Right cardiac atrium (tissue), 5 donors: ENCODE results near the gene CDC5L. TPM values are rescaled to one million over a fixed set of nuclear protein-coding genes. Genes with fewer than 3 reads are reported as not detected.
A peak's percentile ranks its signal among the peaks of the same experiment; 100 is the strongest.

ENCODE experiments used
- ATAC-seq, 2 donors: fragments of 200-7000 bp; cut with Tn5 transposase; one replicate each; pipeline versions ENCODE4 v1.8.0 to v1.9.1; 2020; ENCODE audit warnings: moderate library complexity in 2 of 2, mild to moderate bottlenecking in 1 of 2
- DNase-seq, 3 donors: peaks; one replicate each; pipeline ENCODE4 v3.0.0-alpha.2; 2020
- H3K27ac ChIP-seq: one replicate; pipeline ENCODE4 v1.5.1; 2013; ENCODE audit warnings: mild to moderate bottlenecking, low read length, control low read depth, moderate library complexity
- H3K27me3 ChIP-seq: one replicate; pipeline ENCODE4 v1.6.1; 2013; ENCODE audit not compliant: control insufficient read depth, insufficient read depth
- H3K4me1 ChIP-seq: one replicate; pipeline ENCODE4 v1.6.1; 2013; ENCODE audit warnings: low read length; ENCODE audit not compliant: control insufficient read depth, insufficient read depth
- H3K4me3 ChIP-seq: one replicate; pipeline ENCODE4 v1.5.1; 2013; ENCODE audit warnings: low read length, control low read depth
- H3K9me3 ChIP-seq: one replicate; pipeline ENCODE4 v1.6.1; 2013; ENCODE audit warnings: low read length; ENCODE audit not compliant: control insufficient read depth
- WGBS: extraction: QIAGEN DNeasy Blood & Tissue Kit; methylation state at CpG from one replicate; pipeline ENCODE4 v1.1.7; 2013; 5-methylcytosine and 5-hydroxymethylcytosine counted together
- intact Hi-C, 4 donors: fragments of 100-400 bp; cut with DNase I; formaldehyde crosslinking; loops; one replicate each; pipeline versions ENCODE4 v1.11.0 to v1.14.0; 2022 to 2023
- polyA plus RNA-seq: library from polyadenylated mRNA; stranded (reverse); fragments of 200-250 nt; gene quantifications from one replicate; pipeline ENCODE4 v1.2.3, GENCODE V29; 2013
- total RNA-seq, 4 donors: library from RNA; stranded (reverse); fragmentation: NEBNext Ultra II Directional; extraction: Animal tissue kit (Norgen Biotek cat#: 25700); gene quantifications; one replicate each; pipeline ENCODE4 v1.2.1, GENCODE V29; 2021
- donor health status: healthy with polysubstance abuse.
- donor health status: DM: no; HTN: yes; CAD: no.
- donor health status: DM: no; HTN: no; CAD: no.
- donor health status: DM: no; HTN: yes; CAD: no; lungs with severe emphysema.
- donor health status: DM: yes; HTN: yes; CAD: no.

Gene CDC5L
- total and polyA plus RNA-seq, 5 donors = 9.9 to 20.2 (median 19.5) TPM

DNA sequence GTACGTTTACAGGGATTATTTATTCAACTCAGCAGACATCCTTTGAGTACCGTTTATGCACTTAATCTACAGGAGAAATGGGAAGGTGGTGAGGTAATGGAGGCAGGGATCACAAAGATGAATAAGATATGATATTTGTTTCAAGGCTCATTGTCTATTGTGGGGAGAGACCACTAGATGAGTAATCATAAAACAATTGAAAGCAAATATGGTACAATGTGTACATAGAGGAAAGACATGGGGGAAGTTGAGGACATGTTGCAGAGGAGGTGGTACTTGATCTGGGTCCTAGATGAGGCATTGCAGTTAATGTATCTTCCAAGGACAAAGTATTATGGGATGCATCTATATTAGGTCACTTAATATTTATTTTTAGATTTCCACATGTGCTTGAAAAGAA, 13.7 kb upstream of the CDC5L start:
- no peak for ATAC-seq
- 53% methylated on average over 2 of the region's 2 CpGs for WGBS

DNA sequence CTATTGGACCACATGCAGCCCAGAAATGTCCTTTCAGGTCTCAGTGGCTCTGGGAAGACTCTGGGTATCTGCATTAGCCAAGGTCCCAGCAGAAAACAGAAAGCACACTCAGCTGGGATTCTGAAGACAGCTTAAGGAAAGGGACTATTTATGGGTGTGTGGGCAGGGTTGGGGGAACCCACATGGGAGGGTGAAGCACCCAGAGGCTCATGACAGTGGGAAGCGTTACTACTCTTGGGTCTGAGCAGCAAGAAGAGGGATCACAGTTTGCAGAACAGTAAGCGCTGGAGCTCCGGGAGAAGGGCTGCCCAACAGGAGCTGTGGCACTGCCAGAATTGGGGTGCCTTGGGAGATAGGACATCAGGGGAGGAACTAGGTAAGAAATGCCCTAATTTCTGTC, 12.4 kb upstream of the CDC5L start:
- Histone ChIP-seq H3K9me3 (no peaks in the 10 kb centered on the region), H3K27ac (no peak overlapping the region), H3K27me3 (no peaks in the 10 kb centered on the region), H3K4me3 (no peak overlapping the region), H3K4me1 (no peaks in the 10 kb centered on the region)
- DNase-seq = no peak
- intact Hi-C loops = no loop called here
- 90% methylated on average over 3 of the region's 3 CpGs for WGBS
- no peak for ATAC-seq

More for the DNA sequence above, 13.7 kb upstream of the CDC5L start:
- no peak overlapping the region for H3K27ac ChIP-seq
- H3K4me3 ChIP-seq = no peak overlapping the region
- no peak for DNase-seq
- no peaks in the 10 kb centered on the region for H3K27me3 ChIP-seq
- no peaks in the 10 kb centered on the region for H3K4me1 ChIP-seq
- no peaks in the 10 kb centered on the region for H3K9me3 ChIP-seq
- intact Hi-C loops = no loop called here

DNA sequence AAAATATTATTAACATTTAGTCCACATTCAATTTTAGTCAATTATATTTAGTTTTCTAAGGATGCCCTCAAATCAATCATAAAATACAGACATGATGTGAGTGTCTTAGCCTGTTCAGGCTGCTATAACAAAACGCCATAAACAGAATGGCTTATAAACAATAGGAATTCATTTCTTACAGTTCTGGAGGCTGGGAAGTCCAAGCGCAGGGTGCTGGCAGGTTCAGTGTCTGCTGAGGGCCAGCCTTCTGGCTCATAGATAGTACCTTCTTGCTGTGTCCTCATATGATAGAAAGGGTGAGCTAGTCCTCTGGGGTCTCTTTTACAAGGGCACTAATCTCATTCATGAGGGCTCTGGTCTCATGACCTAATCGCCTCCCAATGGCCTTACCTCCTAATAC, 10.0 kb upstream of the CDC5L start:
- no peak for DNase-seq
- intact Hi-C loops = no loop called here
- Histone ChIP-seq H3K27me3 (no peaks in the 10 kb centered on the region), H3K4me3 (no peak overlapping the region), H3K27ac (no peak overlapping the region), H3K9me3 (no peaks in the 10 kb centered on the region), H3K4me1 (no peaks in the 10 kb centered on the region)
- ATAC-seq = no peak
- WGBS = 87% methylated on average over 3 of the region's 3 CpGs

DNA sequence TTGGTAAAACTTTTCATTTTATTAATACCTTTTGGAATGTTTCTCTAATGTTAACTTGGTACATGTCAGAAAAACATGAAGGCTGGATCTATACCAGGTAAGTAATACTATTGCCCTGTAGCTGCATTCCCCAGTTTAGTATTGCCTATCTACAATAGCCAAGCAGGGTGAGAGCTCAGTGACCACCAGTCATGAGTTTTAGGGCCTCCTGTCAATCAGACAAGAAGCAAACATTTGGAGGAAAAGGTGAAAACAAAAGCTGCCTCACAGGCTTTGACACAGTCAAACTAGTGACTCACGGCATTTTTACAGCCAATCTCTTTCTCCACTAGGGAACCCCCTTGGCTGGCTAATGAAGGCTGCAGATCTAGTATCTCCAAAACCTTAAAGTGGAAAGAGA, 9.5 kb upstream of the CDC5L start:
- Histone ChIP-seq H3K9me3 (no peaks in the 10 kb centered on the region), H3K4me3 (no peak overlapping the region), H3K27me3 (no peaks in the 10 kb centered on the region), H3K27ac (no peak overlapping the region), H3K4me1 (no peaks in the 10 kb centered on the region)
- intact Hi-C loops = no loop called here
- WGBS = 46% methylated on average over 1 of the region's 1 CpG
- DNase-seq (no peak), ATAC-seq (no peak)

DNA sequence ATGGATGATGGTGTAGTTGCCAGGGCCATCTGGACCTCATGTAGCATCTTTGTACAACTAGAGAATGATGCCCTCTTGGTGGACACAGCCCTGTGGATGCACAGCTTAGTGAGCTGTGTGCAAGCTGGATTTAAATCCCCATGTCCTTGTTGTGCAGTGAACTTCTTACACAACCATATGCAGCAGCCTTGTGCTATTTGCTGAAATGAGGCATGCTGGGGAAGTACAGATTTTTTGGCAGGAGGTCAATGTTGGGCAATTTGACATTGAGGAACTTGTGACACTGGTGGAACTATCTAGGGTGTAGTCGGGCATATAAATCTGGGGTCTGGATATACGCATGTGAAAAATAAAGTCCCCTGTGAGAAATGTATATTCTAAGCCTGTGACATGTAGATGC, 5.8 kb upstream of the CDC5L start:
- DNase-seq = no peak
- 85% methylated on average over 2 of the region's 2 CpGs for WGBS
- no peaks in the 10 kb centered on the region for H3K9me3 ChIP-seq
- intact Hi-C loops = no loop called here
- H3K4me1 ChIP-seq = no peaks in the 10 kb centered on the region
- no peak overlapping the region for H3K4me3 ChIP-seq
- peak; percentile 14 to 34 for ATAC-seq
- no peak overlapping the region for H3K27ac ChIP-seq
- H3K27me3 ChIP-seq = no peaks in the 10 kb centered on the region

DNA sequence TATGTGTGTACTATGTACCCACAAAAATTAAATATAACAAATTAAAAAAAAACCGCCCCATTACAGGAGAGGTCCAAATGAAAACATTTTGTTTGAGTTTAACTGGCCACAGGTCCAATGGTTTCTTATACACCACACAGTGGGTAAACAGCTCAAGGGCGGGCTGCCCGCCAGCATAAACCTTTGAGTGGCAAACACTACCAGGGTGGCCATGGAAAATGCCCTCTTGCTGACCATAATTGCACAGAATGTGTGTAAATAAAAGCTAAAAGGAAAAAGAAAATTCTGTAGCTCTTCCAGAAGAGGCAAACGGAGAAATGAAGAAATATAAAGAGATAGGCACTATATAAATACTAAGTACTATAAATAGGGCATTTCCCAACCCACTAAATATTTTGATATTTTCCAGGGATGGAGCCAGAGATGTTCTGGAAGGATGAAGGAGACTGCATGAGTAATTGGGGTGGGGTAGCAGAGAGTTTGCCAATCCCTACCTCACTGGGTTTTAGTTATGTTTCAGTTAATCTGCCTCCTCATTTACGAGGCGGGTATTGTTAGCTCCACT, 1.1 kb upstream of the CDC5L start:
- intact Hi-C loops = no loop called here
- Histone ChIP-seq H3K27me3 (no peaks in the 10 kb centered on the region), H3K4me1 (peaks cover 4% of the 10 kb centered on the region), H3K9me3 (no peaks in the 10 kb centered on the region), H3K4me3 (peak overlapping the region; percentile 85), H3K27ac (peak overlapping the region; percentile 93)
- WGBS = 60% methylated on average over 6 of the region's 6 CpGs
- peak; percentile 1 to 33 for ATAC-seq
- peak in 2 of 3 donors; percentile 62 to 68 for DNase-seq

DNA sequence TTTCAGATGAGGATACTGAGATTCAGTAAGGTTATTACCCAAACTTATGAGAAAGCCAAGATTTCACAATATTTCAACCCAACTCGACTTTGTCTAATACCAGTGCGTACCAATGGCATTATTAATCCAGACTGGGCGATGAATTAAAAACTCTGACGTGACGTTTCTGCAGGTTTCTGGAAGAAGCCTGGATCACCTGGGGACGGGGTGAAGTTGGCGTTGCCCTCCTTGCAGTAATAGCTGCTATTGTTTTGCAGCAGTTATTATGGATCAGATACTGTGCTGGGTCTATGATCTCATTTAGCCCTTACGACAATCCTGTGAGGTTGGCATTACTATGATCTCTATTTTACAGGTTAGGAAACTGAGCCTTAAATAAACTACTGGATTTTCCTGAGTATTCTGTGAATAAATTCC, 569 bp upstream of the CDC5L start:
- peak overlapping the region; percentile 85 for H3K4me3 ChIP-seq
- intact Hi-C loops = no loop called here
- ATAC-seq (peak; percentile 29 to 46), DNase-seq (no peak)
- 11% methylated on average over 8 of the region's 8 CpGs for WGBS
- no peaks in the 10 kb centered on the region for H3K9me3 ChIP-seq
- peak overlapping the region; percentile 96 for H3K27ac ChIP-seq
- no peaks in the 10 kb centered on the region for H3K27me3 ChIP-seq
- peaks cover 4% of the 10 kb centered on the region for H3K4me1 ChIP-seq

DNA sequence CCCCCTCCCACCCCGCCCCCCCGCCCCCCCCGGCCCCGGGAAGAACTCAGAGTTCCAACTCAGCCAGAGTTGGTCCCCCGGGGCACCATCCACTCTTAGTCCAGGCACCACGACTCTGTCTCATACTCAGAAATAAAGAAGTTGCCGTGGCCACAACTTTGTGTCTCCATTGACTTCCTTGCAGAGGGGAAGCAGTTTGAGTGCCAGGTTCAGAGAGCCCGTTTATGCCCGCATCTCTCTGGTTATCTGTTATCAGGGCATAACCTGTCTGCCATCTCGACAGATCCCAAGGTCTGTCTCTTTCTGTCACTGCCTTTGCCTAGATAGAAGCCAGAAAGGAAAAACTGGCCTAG, 605 bp downstream of the CDC5L start:
- under 1% methylated on average over 10 of the region's 10 CpGs for WGBS
- no peaks in the 10 kb centered on the region for H3K27me3 ChIP-seq
- H3K27ac ChIP-seq = peak overlapping the region; percentile 36
- DNase-seq = no peak
- peak overlapping the region; percentile 85 for H3K4me3 ChIP-seq
- no peaks in the 10 kb centered on the region for H3K9me3 ChIP-seq
- intact Hi-C loops = no loop called here
- H3K4me1 ChIP-seq = peaks cover 4% of the 10 kb centered on the region
- no peak for ATAC-seq

DNA sequence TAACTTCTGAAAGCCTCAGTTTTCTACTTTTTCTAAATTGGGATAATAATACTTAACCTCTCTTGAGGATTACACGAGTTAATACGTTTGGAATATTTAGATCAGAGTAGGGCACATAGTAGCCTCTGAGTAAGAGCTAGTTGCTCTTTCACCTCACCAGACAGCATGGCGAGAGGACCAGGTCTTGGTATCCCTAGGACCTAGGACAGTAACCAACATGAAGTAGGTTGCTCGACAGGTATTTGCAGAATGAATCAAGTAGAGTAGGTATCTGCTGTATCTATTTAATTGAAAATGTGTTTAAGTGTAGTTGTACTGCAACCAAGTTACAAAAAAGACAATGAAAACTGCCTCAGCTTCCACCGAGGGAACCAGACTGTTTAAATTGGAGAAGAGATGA, 1.4 kb downstream of the CDC5L start:
- ATAC-seq = no peak
- WGBS = 65% methylated on average over 5 of the region's 5 CpGs
- intact Hi-C loops = no loop called here
- H3K27me3 ChIP-seq = no peaks in the 10 kb centered on the region
- H3K4me3 ChIP-seq = peak overlapping the region; percentile 85
- no peak for DNase-seq
- peaks cover 4% of the 10 kb centered on the region for H3K4me1 ChIP-seq
- H3K27ac ChIP-seq = no peak overlapping the region
- no peaks in the 10 kb centered on the region for H3K9me3 ChIP-seq

DNA sequence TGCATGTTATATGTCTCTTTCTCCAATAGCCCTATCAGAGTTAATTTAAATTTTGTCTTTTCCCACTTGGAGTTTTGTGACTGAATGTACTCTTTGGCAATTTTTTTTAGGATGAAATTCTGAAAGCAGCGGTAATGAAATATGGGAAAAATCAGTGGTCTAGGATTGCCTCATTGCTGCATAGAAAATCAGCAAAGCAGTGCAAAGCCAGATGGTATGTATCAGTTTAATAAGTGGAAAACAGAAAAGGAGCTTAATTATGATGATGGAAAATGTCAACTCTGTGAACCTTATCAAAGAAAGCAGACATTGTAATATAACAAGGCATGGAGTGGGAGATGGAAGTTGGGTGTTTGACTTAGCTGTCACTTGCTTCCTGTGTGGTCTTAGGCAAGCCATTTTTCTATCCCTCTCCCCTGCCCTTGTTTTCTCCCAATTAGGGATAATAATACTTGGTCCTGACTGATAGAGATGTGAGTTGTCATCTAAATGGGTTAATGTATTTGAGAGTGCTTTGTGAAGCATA, 2.7 kb downstream of the CDC5L start:
- Histone ChIP-seq H3K27me3 (no peaks in the 10 kb centered on the region), H3K27ac (no peak overlapping the region), H3K4me1 (peaks cover 4% of the 10 kb centered on the region), H3K9me3 (no peaks in the 10 kb centered on the region), H3K4me3 (no peak overlapping the region)
- ATAC-seq = no peak
- WGBS = 75% methylated on average over 1 of the region's 1 CpG
- intact Hi-C loops = no loop called here
- no peak for DNase-seq

DNA sequence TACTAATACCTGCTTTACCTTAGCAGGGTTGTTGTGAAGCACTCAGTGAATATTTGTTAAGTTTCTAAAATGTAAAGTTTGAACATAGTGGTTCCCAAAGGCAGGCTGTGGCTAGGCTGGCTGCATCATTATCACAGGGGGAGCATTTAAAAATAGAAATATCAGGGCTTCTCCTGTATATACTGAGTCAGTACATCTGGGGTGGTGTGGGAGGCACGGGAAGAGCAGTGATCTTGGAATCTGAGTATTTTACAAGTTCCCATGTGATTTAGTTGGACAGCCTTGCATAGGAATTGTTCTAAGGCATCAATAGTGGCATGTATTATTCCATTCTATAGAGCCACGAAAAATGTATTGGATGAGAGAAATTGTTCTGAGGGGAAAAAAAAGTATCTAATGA, 8.0 kb downstream of the CDC5L start:
- Histone ChIP-seq H3K4me1 (no peaks in the 10 kb centered on the region), H3K9me3 (no peaks in the 10 kb centered on the region), H3K4me3 (no peak overlapping the region), H3K27me3 (no peaks in the 10 kb centered on the region), H3K27ac (no peak overlapping the region)
- no peak for ATAC-seq
- intact Hi-C loops = no loop called here
- 61% methylated on average over 2 of the region's 2 CpGs for whole genome bisulfite sequencing
- DNase-seq = no peak

DNA sequence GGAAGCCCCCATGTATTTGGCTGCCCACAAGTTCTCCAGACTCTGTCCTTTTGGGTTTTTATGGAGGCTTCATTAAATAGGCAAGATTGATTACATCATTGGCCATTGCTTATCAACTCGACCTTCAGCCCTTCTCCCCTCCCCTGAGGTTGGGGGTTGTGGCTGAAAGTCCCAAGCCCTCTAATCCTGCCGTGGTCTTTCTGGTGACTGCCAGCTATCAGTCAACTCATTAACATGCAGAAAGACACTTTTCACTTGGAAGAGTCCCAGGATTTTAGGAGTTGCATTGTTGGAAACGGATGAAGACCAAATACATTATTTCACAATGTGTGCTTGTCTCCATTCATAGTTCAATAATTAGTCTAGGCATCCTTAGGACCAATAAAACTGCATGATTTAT, 9.5 kb downstream of the CDC5L start:
- WGBS = 44% methylated on average over 3 of the region's 3 CpGs
- DNase-seq (no peak), ATAC-seq (no peak)
- Histone ChIP-seq H3K9me3 (no peaks in the 10 kb centered on the region), H3K4me1 (peaks cover 5% of the 10 kb centered on the region), H3K4me3 (no peak overlapping the region), H3K27me3 (no peaks in the 10 kb centered on the region), H3K27ac (no peak overlapping the region)
- intact Hi-C loops = no loop called here
